ENCODE measurements around the gene ATP1B3.

DNA sequence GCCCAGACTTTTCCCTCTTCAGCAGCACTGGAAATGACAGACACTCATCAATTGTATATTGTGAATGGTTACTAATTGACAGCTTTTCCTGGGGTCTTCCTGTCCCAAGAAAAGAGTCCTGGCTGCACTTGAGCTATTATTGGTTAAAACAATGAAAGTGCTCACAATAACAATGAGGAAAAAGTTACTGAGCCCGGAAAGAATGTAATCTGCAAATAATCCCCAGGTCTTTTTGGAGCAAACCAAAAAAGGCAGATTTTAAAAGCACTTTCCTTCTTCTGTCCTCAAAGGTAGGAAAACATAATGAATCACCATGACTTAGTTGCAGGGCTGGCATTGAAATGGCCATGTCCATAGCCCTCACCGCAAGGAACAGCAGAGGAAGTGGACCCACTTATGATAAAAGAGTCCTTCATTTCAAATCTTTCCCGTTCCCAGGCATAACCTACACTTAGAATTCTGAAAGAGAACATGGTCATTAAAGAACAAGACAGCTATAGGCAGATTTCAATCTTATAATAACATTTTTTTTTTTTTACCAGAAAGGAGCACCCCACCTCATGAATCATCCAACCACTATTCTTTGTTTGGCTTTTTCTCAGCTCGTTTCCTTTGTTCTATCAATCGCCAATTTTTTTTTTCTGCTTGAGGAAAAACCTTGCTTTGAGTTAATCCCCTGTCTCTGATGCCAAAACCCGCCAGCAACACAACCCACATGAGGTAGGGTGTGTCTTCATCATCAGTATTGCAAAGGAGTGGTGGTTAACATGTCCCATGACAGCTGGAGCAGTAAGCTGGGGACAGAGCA, 35.5 kb upstream of the ATP1B3 start:
- TF ChIP-seq, protein P1, sequence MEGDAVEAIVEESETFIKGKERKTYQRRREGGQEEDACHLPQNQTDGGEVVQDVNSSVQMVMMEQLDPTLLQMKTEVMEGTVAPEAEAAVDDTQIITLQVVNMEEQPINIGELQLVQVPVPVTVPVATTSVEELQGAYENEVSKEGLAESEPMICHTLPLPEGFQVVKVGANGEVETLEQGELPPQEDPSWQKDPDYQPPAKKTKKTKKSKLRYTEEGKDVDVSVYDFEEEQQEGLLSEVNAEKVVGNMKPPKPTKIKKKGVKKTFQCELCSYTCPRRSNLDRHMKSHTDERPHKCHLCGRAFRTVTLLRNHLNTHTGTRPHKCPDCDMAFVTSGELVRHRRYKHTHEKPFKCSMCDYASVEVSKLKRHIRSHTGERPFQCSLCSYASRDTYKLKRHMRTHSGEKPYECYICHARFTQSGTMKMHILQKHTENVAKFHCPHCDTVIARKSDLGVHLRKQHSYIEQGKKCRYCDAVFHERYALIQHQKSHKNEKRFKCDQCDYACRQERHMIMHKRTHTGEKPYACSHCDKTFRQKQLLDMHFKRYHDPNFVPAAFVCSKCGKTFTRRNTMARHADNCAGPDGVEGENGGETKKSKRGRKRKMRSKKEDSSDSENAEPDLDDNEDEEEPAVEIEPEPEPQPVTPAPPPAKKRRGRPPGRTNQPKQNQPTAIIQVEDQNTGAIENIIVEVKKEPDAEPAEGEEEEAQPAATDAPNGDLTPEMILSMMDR (IDR thresholded peaks at IDR 0.05; ENCODE audit: insufficient read depth, low read depth, low read length): no peak
- no peak for TF ChIP-seq EZH2 (IDR thresholded peaks at IDR 0.05; ENCODE audit: insufficient read depth, low read length)
